Endodermal cell (in vitro differentiated cells): ENCODE measurements around the gene RHEX. TPM values are rescaled to one million over a fixed set of nuclear protein-coding genes. Genes with fewer than 3 reads are reported as not detected.

Experiments
- DNase-seq: peaks from one replicate; pipeline ENCODE4 v3.0.0-alpha.2; 2017
- H3K27ac ChIP-seq: 2 replicates; pipeline ENCODE4 v1.5.1; 2013; ENCODE audit warnings: mild to moderate bottlenecking, low read depth, low read length, moderate library complexity
- H3K27me3 ChIP-seq: 2 replicates; pipeline ENCODE4 v1.6.1; 2013; ENCODE audit warnings: mild to moderate bottlenecking, low read length, moderate library complexity; ENCODE audit not compliant: insufficient read depth, control insufficient read depth, poor library complexity, severe bottlenecking
- H3K36me3 ChIP-seq: 2 replicates; pipeline ENCODE4 v1.7.0; 2013; ENCODE audit warnings: mild to moderate bottlenecking, low read length, moderate library complexity; ENCODE audit not compliant: control insufficient read depth, insufficient read depth
- H3K4me1 ChIP-seq: one replicate; pipeline ENCODE4 v1.7.0; 2013; ENCODE audit warnings: low read length; ENCODE audit not compliant: control insufficient read depth, insufficient read depth
- H3K4me3 ChIP-seq: 2 replicates; pipeline ENCODE4 v1.5.1; 2013; ENCODE audit warnings: mild to moderate bottlenecking, low read length, moderate library complexity
- H3K9ac ChIP-seq: 2 replicates; pipeline ENCODE4 v1.6.1; 2013; ENCODE audit warnings: mild to moderate bottlenecking, low read length, moderate library complexity; ENCODE audit not compliant: poor library complexity, severe bottlenecking; ENCODE audit errors: extremely low read depth
- H3K9me3 ChIP-seq: 2 replicates; pipeline ENCODE4 v1.6.1; 2013; ENCODE audit warnings: mild to moderate bottlenecking, low read length, moderate library complexity; ENCODE audit not compliant: control insufficient read depth
- H3K27ac Mint-ChIP-seq: 2 replicates; pipeline ENCODE4 v1.8.0; 2020; ENCODE audit warnings: mixed read lengths
- H3K27me3 Mint-ChIP-seq: 2 replicates; pipeline ENCODE4 v1.8.0; 2021; ENCODE audit warnings: mild to moderate bottlenecking, mixed read lengths; ENCODE audit not compliant: insufficient read depth
- H3K36me3 Mint-ChIP-seq: 2 replicates; pipeline ENCODE4 v1.8.0; 2020; ENCODE audit warnings: low read depth, mixed read lengths
- H3K4me1 Mint-ChIP-seq: 2 replicates; pipeline ENCODE4 v1.8.0; 2020; ENCODE audit warnings: mixed read lengths
- H3K4me3 Mint-ChIP-seq: 2 replicates; pipeline ENCODE4 v1.8.0; 2020; ENCODE audit warnings: mild to moderate bottlenecking, moderate library complexity, mixed read lengths
- H3K9me3 Mint-ChIP-seq: 2 replicates; pipeline ENCODE4 v1.8.0; 2020; ENCODE audit warnings: mild to moderate bottlenecking, mixed read lengths
- CTCF ChIP-seq: fragments of 200-600 bp; sonication (generic); conservative IDR thresholded peaks from 2 replicates; pipeline ENCODE4 v1.5.0; 2021; ENCODE audit warnings: antibody characterized with exemption, mild to moderate bottlenecking
- WGBS, 2 experiments: methylation state at CpG; one replicate each; pipeline versions ENCODE4 v1.1.5 to v1.1.7; 2013; ENCODE audit warnings: missing lambda C conversion rate in 2 of 2, mixed read lengths in 1 of 2; ENCODE audit not compliant: insufficient coverage in 1 of 2, insufficient read length in 1 of 2; 5-methylcytosine and 5-hydroxymethylcytosine counted together
- total RNA-seq, 2 donors: library from RNA; stranded (reverse); fragmentation: NEBNext Ultra II Directional in 1 of 2; extraction: Animal tissue kit (Norgen Biotek cat#: 25700) in 1 of 2; gene quantifications; 2 replicates in 1 of 2; 3 replicates in 1 of 2; pipeline ENCODE4 v1.2.1, GENCODE V29; 2021

The RHEX gene
- total RNA-seq, 2 donors from 2014 or later: not detected

GRCh38 chr1:206144605-206145004 lies 91.6 kb downstream of the RHEX start:
- 82 to 92% methylated on average over 2 of the region's 2 CpGs for WGBS, 2 experiments

GRCh38 chr1:206145771-206146290 lies 92.9 kb downstream of the RHEX start:
- no peaks in the 10 kb centered on the region for H3K36me3 ChIP-seq
- peaks cover 7% of the 10 kb centered on the region for H3K27me3 ChIP-seq
- Mint-ChIP-seq H3K4me3 (no peak overlapping the region), H3K4me1 (no peaks in the 10 kb centered on the region), H3K27ac (no peak overlapping the region), H3K9me3 (no peaks in the 10 kb centered on the region), H3K27me3 (no peaks in the 10 kb centered on the region), H3K36me3 (no peaks in the 10 kb centered on the region)
- H3K4me1 ChIP-seq: no peaks in the 10 kb centered on the region
- no peak overlapping the region for H3K27ac ChIP-seq
- 20 to 84% methylated on average over 2 to 3 of the region's 3 CpGs for WGBS, 2 experiments
- no peak overlapping the region for H3K9ac ChIP-seq
- H3K4me3 ChIP-seq: no peak overlapping the region
- DNase-seq: no peak
- TF ChIP-seq CTCF: no peak
- H3K9me3 ChIP-seq: no peaks in the 10 kb centered on the region

More at GRCh38 chr1:206144605-206145004, 91.6 kb downstream of the RHEX start:
- no peak for DNase-seq
- Histone ChIP-seq H3K4me3 (no peak overlapping the region), H3K4me1 (no peaks in the 10 kb centered on the region), H3K9ac (no peak overlapping the region), H3K27me3 (peaks cover 7% of the 10 kb centered on the region), H3K9me3 (no peaks in the 10 kb centered on the region), H3K36me3 (no peaks in the 10 kb centered on the region), H3K27ac (no peak overlapping the region)
- no peaks in the 10 kb centered on the region for H3K36me3 Mint-ChIP-seq
- no peak overlapping the region for H3K4me3 Mint-ChIP-seq
- H3K27me3 Mint-ChIP-seq: no peaks in the 10 kb centered on the region
- no peak for TF ChIP-seq CTCF
- H3K27ac Mint-ChIP-seq: no peak overlapping the region
- H3K4me1 Mint-ChIP-seq: no peaks in the 10 kb centered on the region
- H3K9me3 Mint-ChIP-seq: no peaks in the 10 kb centered on the region

Other genes starting within 250 kb of the RHEX start
- gene SLC41A1, start 240.0 kb upstream of the RHEX start, total RNA-seq: 10 to 100 TPM; 17.1 to 32.8 TPM
- not detected for gene PM20D1, start 203.0 kb upstream of the RHEX start, total RNA-seq
- under 1 TPM; 0.22 TPM for gene SLC26A9, start 109.7 kb upstream of the RHEX start, total RNA-seq
- not detected for gene RAB7B, start 49.8 kb upstream of the RHEX start, total RNA-seq
- gene CTSE, start 29.3 kb upstream of the RHEX start, total RNA-seq: under 1 TPM; 0.15 to 0.42 TPM
- under 1 TPM in 1 of 2 donors, not detected in 1; 0.11 TPM for gene AVPR1B, start 64.2 kb downstream of the RHEX start, total RNA-seq
- gene FAM72A, start 149.7 kb downstream of the RHEX start, total RNA-seq: 10 to 100 TPM in 1 of 2 donors, 1 to 10 TPM in 1; 8.4 to 16.4 TPM
- gene SRGAP2, start 150.4 kb downstream of the RHEX start, total RNA-seq: 100 to 1,000 TPM; 112 to 131 TPM